Nephron (organoid): Measurements from ENCODE around the gene SPSB4.
A peak's percentile ranks its signal among the peaks of the same experiment; 100 is the strongest.

ENCODE experiments used
- H3K27ac Mint-ChIP-seq, 3 experiments: 2 replicates each; pipeline ENCODE4 v1.8.0; 2020; ENCODE audit warnings: mixed read lengths in 3 of 3, mild to moderate bottlenecking in 2 of 3, moderate library complexity in 1 of 3
- H3K27me3 Mint-ChIP-seq: 2 replicates; pipeline ENCODE4 v1.8.0; 2021; ENCODE audit warnings: low read depth, mild to moderate bottlenecking, moderate library complexity, mixed read lengths
- H3K36me3 Mint-ChIP-seq: 2 replicates; pipeline ENCODE4 v1.8.0; 2020; ENCODE audit warnings: low read depth, mixed read lengths
- H3K4me1 Mint-ChIP-seq: 2 replicates; pipeline ENCODE4 v1.8.0; 2020; ENCODE audit warnings: mixed read lengths
- H3K4me3 Mint-ChIP-seq, 3 experiments: 2 replicates each; pipeline ENCODE4 v1.8.0; 2020; ENCODE audit warnings: mild to moderate bottlenecking in 3 of 3, mixed read lengths in 3 of 3, moderate library complexity in 2 of 3
- H3K9me3 Mint-ChIP-seq: 2 replicates; pipeline ENCODE4 v1.8.0; 2020; ENCODE audit warnings: mixed read lengths
- TF ChIP-seq, protein P1 (sequence below), 3 experiments: fragments of 200-600 bp; sonication (generic); IDR thresholded peaks; one replicate each; pipeline ENCODE4 v1.5.0; 2021; ENCODE audit warnings: antibody characterized with exemption in 3 of 3; ENCODE audit not compliant: unreplicated experiment in 3 of 3

The SPSB4 gene

DNA sequence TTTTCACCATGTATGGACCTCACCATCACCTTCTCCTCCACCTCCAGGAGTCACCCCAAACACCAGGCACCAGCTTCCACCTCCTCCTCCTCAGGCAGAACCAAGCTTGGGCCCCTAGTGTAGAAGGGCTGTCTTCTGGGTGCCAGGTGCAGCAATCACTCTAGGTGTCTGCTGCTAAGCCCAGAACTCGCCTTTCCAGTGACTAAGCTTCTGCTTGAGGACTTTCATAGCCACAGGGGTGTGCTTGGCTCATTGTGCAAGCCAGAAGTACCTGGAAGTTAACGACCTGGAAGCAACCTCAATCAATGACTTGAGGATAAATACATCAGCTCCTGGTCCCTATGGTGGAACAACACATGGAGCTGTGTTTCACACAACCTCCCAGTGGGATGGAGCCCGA, 130.7 kb downstream of the SPSB4 start:
- TF ChIP-seq, protein P1, sequence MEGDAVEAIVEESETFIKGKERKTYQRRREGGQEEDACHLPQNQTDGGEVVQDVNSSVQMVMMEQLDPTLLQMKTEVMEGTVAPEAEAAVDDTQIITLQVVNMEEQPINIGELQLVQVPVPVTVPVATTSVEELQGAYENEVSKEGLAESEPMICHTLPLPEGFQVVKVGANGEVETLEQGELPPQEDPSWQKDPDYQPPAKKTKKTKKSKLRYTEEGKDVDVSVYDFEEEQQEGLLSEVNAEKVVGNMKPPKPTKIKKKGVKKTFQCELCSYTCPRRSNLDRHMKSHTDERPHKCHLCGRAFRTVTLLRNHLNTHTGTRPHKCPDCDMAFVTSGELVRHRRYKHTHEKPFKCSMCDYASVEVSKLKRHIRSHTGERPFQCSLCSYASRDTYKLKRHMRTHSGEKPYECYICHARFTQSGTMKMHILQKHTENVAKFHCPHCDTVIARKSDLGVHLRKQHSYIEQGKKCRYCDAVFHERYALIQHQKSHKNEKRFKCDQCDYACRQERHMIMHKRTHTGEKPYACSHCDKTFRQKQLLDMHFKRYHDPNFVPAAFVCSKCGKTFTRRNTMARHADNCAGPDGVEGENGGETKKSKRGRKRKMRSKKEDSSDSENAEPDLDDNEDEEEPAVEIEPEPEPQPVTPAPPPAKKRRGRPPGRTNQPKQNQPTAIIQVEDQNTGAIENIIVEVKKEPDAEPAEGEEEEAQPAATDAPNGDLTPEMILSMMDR (IDR thresholded peaks at IDR 0.05; ENCODE audit: unreplicated experiment in 3 of 3), result no peak
- H3K4me3 Mint-ChIP-seq, result no peak overlapping the region
- H3K27me3 Mint-ChIP-seq, result no peaks in the 10 kb centered on the region
- peaks cover 21% of the 10 kb centered on the region for H3K4me1 Mint-ChIP-seq
- H3K9me3 Mint-ChIP-seq, result peaks cover 12% of the 10 kb centered on the region
- peaks cover 11% of the 10 kb centered on the region for H3K36me3 Mint-ChIP-seq
- no peak overlapping the region for H3K27ac Mint-ChIP-seq

DNA sequence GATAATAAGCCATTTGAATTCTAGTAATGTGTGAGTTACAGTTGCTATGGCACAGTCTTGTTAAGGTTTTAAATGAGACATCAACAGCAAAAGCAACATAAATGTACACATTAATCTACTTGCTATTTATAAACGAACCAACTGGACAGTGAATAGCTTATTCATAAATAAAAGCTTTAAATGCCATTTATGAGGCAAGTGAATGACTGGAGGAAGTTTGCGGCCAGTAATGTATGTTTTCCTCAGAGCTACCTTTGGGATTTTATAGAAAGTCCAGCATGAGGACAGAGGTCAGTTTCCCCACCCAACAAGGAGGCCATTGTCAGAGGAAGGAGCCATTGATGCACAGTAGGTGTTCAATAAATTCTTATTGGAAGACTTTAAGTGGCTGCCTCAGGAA, 132.5 kb downstream of the SPSB4 start:
- H3K27me3 Mint-ChIP-seq, result no peaks in the 10 kb centered on the region

DNA sequence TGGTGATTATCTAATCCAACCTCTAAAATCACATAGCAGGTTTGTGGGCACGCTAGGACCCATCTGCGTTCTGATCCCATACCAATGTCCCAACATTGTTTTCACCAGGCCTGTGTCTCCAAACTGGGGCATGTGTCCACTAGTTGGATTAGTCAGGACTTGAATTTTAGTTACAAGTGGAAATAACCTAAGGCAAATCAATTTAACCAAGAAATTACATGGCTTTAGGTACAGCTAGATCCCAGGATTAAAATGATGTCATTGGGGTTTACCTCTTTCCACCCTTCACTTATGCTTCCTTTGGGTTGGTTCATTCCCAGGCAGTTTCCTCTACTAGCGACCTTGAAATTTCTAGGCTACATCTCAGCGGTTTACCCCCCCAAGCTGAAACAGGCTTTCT, 133.3 kb downstream of the SPSB4 start:
- H3K4me3 Mint-ChIP-seq, result no peak overlapping the region
- peaks cover 21% of the 10 kb centered on the region for H3K4me1 Mint-ChIP-seq
- H3K36me3 Mint-ChIP-seq, result peaks cover 9% of the 10 kb centered on the region
- no peaks in the 10 kb centered on the region for H3K27me3 Mint-ChIP-seq
- TF ChIP-seq, protein P1 (IDR thresholded peaks at IDR 0.05; ENCODE audit: unreplicated experiment in 3 of 3), result no peak
- no peak overlapping the region for H3K27ac Mint-ChIP-seq
- peaks cover 10% of the 10 kb centered on the region for H3K9me3 Mint-ChIP-seq

More for the DNA sequence above, 132.5 kb downstream of the SPSB4 start:
- H3K4me3 Mint-ChIP-seq, result no peak overlapping the region
- H3K27ac Mint-ChIP-seq, result peak overlapping the region in 2 of 3 experiments; percentile 38 to 64
- TF ChIP-seq, protein P1 (IDR thresholded peaks at IDR 0.05; ENCODE audit: unreplicated experiment in 3 of 3), result no peak
- H3K36me3 Mint-ChIP-seq, result peaks cover 11% of the 10 kb centered on the region
- peaks cover 21% of the 10 kb centered on the region for H3K4me1 Mint-ChIP-seq
- peaks cover 12% of the 10 kb centered on the region for H3K9me3 Mint-ChIP-seq

DNA sequence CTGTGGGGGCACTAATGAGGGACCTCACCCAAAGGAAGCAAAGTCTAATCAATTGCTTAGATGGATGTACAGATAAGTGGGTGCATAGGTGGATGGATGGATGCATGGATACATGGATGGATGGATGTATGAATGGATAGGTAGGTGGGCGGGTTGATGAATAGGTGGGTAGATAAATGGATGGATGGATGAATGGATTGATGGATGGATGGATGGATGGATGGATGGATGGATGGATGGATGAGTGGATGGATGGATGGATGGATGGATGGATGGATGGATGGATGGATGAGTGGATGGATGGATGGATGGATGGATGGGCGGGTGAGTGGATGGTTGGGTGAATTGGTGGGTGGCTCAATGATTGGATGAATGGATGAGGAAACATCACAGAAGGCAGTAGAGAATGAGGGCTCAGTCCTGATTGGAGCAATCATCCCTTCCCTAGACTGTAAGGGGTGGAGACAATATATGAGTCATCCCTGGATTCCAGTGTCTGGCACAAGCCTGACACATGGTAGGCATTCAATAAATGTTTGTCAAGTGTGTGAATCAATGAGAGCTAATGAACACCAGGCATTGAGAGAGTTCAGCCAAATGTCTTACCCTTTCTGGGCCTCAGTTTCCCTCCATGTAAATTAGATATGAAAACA, 140.1 kb downstream of the SPSB4 start:
- Mint-ChIP-seq H3K27ac (no peak overlapping the region), H3K9me3 (peaks cover 10% of the 10 kb centered on the region), H3K4me1 (no peaks in the 10 kb centered on the region), H3K4me3 (no peak overlapping the region), H3K36me3 (no peaks in the 10 kb centered on the region), H3K27me3 (no peaks in the 10 kb centered on the region)
- TF ChIP-seq, protein P1 (IDR thresholded peaks at IDR 0.05; ENCODE audit: unreplicated experiment in 3 of 3), result no peak

DNA sequence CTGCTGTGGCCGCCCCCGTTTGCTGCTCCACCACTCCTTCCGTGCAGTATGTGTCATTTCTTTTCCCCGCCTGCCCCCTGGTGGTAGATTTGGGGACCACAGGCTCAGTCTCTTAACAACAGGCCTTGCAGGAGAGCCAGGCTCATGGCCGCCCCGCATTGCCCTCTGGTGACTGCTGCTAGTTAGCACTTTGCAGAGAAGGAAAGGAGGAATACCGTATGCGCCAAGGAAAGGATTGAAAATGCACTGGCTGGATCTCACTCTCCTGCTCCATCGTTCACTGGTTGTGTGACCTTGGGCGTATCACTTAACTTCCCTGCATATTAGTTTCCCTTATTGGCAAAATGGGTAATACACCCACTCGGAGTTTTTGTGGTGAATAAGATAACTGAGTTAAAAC, 141.2 kb downstream of the SPSB4 start:
- Mint-ChIP-seq H3K36me3 (no peaks in the 10 kb centered on the region), H3K9me3 (peaks cover 21% of the 10 kb centered on the region), H3K27me3 (no peaks in the 10 kb centered on the region), H3K4me1 (no peaks in the 10 kb centered on the region), H3K27ac (no peak overlapping the region), H3K4me3 (no peak overlapping the region)
- TF ChIP-seq, protein P1 (IDR thresholded peaks at IDR 0.05; ENCODE audit: unreplicated experiment in 3 of 3), result peak; percentile 99 to 100 (median 100)
